Stimulated activated CD8-positive, alpha-beta memory T cell treated with anti-CD3 and anti-CD28 coated beads, Interleukin-7, amount 100 ng/mL, for 1 hour (primary cell): ENCODE results near the gene VEGFB.

Source experiments
- DNase-seq, 2 donors: peaks; one replicate each; pipeline ENCODE4 v3.0.0-alpha.2; 2020; ENCODE audit warnings: low read depth in 2 of 2

Gene VEGFB

DNA sequence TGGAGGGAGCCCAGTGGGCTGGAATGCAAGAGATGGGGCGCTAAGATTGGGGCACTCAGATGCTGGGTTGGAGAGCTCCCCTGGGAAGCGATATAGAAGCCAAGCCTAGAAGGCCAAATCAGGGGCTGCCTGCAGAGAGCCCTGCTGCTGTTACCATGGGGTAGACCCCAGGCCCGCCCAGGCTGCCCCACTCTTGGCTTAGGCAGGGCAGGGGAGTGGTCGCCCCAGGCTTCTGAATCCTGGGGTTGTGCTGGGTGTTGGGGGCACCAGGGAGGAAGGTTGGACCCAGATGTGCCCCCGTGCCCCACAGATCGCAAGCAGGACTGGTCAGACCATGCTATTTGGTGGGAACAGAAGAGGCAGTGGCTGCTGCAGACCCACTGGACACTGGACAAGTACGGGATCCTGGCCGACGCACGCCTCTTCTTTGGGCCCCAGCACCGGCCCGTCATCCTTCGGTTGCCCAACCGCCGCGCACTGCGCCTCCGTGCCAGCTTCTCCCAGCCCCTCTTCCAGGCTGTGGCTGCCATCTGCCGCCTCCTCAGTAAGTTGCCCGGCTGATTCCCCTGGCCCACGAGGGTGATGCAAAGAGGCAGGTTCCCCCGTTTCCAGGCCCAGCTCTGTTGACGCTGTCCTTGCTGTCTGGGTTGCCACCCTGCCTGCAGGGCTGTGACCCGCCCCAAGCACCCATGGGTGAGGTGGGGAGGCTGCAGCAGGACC, 23.9 kb upstream of the VEGFB start:
- DNase-seq, result no peak

DNA sequence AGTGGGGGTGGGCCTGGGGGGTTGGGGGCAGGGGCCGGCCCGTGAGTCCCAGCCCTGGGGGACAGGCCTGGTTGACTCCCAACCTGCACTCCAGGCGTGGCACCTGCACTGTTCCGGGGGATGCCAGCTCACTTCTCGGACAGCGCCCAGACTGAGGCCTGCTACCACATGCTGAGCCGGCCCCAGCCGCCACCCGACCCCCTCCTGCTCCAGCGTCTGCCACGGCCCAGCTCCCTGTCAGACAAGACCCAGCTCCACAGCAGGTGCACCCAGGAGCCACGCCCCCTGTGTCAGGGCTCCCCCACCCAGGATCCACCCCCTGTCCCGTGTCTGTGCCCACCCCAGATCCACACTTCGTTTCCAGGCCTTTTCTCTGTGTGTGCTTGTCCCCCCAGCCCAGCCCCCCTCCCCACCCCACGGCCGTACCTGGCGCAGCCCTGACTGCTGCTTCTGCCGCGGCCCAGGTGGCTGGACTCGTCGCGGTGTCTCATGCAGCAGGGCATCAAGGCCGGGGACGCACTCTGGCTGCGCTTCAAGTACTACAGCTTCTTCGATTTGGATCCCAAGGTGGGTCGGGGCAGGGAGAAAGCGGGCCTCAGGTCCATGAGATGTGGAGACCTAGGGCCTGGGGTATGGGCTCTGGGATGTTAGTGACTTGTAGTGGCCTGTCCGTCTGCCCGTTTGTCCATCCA, 23.1 kb upstream of the VEGFB start:
- DNase-seq, result no peak

DNA sequence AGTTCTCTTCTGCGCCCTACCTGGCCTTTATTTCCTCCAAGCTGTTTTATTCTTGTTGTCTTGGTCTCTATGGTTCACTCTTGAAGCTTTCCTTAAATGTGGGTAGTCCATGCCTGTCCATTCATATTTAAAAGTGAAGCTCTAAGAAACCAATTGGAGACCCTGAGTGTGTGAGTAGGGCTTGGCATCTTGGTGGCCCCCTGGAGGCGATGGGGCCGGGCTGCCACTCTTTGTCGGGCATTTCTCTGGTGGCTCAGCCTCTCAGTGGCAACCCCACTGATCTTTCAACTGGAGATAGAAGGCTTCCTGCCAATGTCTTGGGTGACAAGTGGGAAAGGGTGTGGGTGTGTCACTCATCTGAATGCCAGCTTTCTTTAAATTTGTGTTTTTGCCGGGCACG, 17.5 kb upstream of the VEGFB start:
- DNase-seq, result no peak

DNA sequence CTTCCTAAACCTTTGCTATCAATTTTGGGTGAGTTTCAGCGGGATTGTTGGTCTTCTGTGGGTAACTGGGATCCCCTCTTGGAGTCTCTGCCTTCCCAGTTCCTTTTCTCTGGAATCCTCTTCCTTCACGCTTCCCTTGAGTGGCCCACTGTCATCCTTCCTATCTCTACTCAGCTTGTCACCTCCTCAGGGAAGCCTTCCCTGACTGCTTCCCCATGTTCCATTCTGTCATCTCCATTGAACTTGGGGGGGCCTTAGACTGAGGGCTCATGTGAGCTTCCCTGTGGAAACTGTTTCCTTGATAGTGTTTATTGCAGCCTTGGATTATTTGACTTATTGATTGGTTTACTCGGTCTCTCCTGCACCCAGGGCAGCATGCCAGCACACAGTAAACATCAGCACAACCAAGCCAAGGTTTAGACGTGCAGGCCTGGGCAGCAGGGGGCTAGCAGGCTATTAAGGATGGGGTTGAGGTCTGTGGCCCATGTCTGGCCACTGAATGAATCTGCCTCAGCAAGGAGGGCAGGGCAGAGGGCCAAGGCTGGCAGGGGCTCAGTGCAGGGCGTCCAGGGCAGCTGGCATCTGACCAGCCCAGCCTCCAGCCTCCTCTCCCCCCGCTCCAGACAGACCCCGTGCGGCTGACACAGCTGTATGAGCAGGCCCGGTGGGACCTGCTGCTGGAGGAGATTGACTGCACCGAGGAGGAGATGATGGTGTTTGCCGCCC, 15.6 kb upstream of the VEGFB start:
- DNase-seq, result no peak

DNA sequence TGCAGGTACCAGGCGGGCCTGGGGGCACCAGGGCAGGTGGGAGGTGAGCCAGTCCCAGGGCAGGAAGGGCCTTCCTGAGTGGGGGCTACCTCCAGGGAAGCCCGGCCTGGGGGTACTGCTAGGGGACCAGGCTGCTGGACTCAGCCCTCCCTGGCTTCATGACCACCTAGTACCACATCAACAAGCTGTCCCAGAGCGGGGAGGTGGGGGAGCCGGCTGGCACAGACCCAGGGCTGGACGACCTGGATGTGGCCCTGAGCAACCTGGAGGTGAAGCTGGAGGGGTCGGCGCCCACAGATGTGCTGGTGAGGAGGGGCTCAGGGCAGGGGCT, 15.1 kb upstream of the VEGFB start:
- no peak for DNase-seq

DNA sequence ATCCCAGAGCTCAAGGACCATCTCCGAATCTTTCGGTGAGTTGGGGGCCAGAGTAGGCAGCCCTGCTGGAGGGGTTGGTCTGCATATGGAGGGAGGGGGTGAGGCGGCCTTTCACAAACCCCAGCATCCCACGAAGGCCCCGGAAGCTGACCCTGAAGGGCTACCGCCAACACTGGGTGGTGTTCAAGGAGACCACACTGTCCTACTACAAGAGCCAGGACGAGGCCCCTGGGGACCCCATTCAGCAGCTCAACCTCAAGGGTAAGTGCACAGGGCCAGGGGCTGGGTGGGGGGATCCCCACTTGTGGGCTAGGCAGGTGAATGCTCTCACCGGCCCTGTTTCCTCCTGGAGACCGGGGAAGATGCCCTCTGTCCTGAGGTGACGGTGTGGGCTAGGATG, 14.6 kb upstream of the VEGFB start:
- no peak for DNase-seq

DNA sequence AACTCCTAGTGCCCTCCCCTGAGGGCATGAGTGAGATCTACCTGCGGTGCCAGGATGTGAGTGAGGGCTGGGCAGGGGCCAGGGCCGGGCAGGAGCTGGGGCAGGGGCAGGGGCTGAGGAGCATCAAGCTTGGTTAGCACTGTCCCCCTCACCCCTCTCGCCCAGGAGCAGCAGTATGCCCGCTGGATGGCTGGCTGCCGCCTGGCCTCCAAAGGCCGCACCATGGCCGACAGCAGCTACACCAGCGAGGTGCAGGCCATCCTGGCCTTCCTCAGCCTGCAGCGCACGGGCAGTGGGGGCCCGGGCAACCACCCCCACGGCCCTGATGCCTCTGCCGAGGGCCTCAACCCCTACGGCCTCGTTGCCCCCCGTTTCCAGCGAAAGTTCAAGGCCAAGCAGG, 14.1 kb upstream of the VEGFB start:
- no peak for DNase-seq

DNA sequence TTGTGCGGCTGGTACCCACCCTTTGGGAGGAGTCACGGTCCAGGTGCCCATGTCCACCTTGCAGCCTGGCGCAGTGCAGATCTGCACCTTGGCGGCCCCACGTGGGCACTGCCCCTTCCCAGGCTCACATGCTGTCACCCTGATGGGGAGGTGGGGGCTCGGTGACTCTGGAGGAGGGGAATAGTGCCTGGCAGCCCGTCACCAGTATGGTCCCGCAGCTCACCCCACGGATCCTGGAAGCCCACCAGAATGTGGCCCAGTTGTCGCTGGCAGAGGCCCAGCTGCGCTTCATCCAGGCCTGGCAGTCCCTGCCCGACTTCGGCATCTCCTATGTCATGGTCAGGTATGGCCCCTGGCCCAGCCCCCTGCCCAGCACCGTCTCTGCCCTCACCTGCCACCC, 13.6 kb upstream of the VEGFB start:
- no peak for DNase-seq

DNA sequence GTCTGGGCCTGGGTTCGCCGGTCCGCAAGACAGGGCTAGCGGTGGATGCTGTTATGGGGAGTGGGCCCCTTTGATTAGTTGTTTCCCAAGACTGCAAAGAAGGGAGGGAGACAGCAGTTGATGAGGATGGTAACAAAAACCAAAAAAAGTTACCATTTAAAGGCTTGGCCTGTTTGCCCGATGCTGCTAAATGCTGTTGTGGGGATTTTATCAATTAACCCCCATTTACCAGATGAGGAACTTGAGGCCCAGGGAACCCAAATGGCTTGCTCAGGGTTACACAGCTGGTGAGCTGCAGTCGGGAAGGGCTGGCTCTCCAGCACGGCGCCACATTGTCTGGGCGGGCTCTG, 11.8 kb upstream of the VEGFB start:
- DNase-seq, result no peak

DNA sequence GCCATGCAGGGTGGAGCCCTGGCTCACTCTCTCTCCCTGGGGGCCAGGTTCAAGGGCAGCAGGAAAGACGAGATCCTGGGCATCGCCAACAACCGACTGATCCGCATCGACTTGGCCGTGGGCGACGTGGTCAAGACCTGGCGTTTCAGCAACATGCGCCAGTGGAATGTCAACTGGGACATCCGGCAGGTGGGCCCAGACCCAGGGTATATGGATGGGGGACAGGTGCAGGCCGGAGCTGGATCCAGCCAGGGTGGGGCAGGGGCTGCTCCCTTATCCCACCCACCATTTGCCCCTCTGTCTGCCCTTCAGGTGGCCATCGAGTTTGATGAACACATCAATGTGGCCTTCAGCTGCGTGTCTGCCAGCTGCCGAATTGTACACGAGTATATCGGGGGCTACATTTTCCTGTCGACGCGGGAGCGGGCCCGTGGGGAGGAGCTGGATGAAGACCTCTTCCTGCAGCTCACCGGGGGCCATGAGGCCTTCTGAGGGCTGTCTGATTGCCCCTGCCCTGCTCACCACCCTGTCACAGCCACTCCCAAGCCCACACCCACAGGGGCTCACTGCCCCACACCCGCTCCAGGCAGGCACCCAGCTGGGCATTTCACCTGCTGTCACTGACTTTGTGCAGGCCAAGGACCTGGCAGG, 11.3 kb upstream of the VEGFB start:
- no peak for DNase-seq

DNA sequence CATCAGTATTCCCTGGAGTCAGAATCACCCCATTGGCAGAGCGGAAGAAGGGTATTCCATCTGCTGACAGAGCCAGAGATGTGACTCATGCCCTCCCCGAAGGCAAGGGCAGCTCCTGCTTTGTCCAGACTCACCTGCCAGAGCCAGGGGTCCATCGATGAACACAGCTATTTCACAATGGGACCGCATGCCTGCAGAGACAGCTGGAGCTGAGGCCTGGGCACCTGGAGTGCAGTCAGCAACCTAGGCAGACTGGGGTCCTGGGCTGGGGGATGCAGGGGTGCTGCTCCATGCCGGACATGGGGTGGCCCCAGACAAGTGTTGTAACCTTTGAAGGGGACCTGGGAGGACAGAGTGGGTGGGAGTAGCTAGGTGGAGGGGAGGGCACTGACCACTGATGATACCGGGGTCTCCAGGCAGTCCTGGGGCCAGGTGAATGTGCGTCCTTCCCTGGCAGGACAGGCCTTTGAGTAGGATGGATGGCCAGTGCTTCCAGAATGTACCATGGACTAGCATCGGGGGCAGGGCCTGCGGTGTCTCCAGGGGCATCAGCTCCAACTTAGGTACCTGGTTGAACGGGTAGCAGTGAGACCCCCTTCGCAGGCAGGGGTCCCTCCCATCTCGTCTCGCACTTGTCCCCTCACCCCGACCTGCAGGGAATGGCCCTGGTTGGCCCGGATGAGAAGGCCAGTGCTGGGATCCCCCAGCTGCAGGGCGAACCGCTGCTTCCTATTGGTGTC, 10.1 kb upstream of the VEGFB start:
- DNase-seq, result no peak

DNA sequence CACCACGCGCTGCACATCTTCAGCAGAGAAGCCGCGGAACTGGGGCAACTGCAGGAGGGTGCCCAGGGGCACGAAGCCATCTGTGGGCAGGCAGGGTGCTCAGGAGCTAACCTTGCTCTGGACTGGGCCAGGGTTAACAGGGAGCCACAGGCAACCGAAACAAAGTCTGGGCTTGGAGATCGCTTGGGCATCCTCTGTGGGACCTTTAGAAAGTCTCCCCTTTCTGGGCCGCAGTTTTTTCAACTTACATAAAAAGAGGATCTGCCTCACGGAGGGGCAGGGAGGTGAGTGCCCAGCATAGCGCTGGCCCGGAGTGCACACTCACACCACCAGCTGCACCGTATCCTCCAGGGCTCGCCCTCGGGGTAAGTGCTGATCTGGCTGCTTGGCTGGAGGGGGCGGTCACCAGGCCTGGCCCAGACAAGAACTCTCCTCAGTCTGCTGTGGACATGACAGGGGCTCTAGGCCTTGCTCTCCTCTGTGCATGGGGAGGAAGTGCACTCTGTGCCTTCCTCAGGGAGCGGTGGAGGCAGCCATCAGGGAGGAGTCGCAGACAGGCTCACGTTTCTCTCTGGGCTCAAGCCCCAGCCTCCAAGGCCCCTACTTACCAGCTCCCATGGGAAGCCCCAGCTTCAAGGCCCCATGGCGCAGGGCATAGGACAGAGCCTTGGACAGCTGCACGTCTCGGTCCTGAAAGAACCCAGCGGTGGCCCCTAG, 9.3 kb upstream of the VEGFB start:
- no peak for DNase-seq

DNA sequence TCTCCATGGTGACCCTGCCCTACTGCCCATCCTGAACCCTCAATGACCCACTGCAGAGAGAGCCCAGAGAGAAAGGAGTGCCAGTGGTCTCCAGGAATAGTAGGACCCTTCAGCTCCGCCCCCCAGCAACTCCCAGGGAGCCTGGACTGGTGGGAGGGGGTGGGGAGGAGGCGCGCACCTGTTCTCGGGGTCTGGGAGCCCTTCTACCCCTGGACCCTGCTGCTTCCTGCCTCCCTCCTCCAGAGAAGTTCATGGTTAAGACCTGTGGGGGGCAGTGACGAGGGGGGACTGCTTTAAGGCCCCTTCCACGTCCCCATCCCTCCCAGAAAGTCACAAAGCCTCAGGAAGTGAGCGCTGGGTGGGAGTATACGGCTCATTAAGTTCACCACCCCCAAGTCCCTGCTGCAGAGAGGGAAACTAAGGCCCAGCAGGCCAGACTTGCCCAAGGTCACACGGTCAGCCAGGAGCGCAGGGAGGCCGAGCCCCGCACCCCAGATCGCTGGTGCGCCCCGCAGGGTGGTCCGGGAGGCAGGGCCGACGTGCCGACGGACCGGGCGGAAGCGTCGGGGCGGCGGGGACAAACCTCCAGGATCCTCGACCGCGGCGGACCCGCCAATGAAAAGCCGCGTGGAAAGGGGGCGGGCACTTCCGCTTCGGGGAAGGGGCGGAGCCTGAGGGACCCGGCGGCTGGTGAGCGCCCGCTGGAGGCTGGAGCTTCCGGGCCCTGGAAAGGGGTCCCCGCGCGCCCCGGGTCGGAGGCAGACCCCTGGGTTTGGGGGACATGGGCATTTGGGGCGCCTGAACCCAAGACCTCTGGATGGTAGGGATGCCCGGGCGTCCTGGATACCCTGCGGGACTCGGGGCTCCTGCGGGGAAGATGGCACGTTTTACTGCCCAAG, 8.5 kb upstream of the VEGFB start, which contains the start of the genes NUDT22 and TRPT1:
Gene NUDT22, plus strand, starts transcription at position 667 of the 899 bp plus-strand sequence. CDS start 379 bp downstream, outside the sequence.
Gene TRPT1, minus strand, starts transcription at position 579 of the 899 bp plus-strand sequence. Its CDS starts 326 bp downstream, at position 253.
- peak; percentile 86 to 89 for DNase-seq

DNA sequence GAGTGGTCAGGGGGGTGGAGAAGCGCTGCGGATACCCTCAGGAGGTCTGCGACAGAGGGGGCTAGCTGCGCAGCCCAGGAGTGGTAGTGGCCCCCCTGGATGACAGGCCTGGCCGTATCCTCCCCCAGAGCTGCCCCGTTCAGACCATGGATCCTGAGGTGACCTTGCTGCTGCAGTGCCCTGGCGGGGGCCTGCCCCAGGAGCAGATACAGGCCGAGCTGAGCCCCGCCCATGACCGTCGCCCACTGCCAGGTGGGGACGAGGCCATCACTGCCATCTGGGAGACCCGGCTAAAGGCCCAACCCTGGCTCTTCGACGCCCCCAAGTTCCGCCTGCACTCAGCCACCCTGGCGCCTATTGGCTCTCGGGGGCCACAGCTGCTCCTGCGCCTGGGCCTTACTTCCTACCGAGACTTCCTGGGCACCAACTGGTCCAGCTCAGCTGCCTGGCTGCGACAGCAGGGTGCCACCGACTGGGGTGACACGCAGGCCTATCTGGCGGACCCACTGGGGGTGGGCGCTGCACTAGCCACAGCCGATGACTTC, 7.8 kb upstream of the VEGFB start:
- no peak for DNase-seq

DNA sequence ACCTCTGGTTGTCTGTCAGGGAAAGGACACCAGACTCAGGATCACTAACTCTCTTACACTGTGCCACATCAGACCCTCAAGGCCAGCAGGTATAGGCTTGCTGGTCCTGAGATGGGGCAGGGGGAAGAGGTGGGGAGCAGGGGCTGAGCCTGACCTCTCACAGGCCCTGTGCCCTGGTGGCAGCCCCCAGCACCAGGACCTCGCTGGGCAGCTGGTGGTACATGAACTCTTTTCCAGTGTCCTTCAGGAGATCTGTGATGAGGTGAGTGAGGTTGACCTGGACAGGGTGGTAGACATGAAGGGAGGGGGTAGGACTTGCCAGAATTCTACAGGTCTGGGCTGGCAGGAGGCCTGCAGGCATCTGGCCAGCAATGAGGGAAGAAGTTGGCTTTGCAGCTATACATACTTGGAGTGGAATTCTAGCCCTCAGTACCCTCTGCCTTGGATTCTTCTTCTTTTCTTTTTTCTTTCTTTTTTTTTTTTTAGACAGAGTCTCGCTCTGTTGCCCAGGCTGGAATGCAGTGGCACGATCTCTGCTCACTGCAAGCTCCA, 6.9 kb upstream of the VEGFB start:
- no peak for DNase-seq

DNA sequence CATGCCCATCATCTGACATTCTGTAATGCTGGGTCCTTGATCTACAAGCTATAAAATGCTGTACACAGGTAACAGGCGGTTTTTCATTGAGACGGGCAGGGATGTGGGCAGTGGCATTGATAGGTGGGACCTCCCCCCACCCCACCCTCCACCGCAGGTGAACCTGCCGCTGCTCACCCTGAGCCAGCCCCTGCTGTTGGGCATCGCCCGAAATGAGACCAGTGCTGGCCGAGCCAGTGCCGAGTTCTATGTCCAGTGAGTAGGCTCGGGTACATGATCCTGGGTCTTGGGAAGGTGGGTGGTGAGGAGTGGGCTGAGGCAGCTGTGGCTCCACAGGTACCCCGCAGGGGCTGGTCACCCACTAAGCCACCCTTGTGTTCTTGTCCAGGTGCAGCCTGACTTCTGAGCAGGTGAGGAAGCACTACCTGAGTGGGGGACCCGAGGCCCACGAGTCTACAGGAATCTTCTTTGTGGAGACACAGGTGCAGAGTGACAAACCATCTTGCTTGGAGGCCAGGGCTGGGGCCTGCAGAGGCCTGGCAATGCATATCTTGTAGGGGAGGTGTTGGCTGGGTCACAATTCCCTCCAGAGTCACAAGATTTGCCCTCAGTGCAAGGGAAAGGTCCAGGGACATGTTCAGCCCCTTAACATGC, 5.2 kb upstream of the VEGFB start:
- DNase-seq, result no peak

DNA sequence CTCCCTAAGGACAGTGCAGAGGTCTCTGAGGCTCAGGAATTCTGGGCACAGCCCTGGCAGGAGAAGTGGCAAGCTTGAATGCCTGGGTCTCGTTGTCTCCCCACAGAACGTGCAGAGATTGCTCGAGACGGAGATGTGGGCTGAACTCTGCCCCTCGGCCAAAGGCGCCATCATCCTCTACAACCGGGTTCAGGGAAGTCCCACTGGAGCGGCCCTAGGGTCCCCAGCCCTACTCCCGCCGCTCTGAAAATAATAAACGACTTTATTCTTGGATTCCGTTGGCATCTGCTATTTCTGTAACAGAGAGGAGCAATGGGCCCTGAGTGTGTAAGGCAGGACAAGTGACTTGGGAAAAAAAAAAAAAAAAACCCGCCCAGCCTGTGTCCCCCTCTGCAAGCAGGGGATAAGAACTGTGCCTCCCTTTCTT, 4.6 kb upstream of the VEGFB start:
- no peak for DNase-seq

DNA sequence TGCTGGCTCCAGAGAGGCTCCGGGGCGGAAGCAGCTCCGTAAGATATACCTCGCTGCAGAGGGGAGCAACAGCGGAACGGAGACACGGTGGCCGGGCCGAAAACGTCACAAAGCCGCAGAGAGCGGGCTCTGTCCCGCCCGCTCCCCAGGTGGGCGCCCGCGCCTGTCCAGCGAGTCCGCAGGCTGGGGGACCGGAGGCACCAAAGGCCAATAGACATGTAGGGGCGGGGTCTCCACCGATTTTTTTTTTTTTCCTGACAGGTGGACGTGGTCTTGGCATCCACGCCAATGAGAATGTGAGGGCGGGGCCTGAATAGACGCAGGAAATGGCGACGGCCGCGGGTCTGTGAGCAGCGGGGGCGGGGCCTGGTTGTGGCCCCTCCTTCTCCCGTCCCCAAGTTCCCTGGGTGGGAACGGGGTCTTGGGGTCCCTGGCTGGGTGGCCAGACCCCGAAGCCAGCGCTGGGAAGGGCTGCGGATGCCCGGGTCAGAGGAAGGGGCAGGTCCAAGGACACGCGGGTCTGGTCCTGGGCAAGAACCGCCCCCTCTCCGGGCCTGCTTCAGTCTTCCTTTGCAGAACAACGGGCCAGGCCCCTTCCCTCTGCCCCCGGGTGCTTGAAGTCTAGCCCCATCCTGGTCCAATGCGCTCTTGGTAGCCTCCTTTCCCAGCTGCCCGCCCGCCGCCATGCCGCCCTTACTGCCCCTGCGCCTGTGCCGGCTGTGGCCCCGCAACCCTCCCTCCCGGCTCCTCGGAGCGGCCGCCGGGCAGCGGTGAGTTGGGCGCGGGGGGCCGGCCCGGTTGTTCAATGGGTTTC, 4.0 kb upstream of the VEGFB start, which contains the start of gene DNAJC4:
Gene DNAJC4, plus strand, starts transcription at position 378 of the 814 bp plus-strand sequence. Its CDS starts 307 bp downstream, at position 685.
- peak in 1 of 2 donors; percentile 71 for DNase-seq
